Mesenchymal stem cell (in vitro differentiated cells and primary cell): Measurements from ENCODE around the gene C1orf116.

Experiments used
- DNase-seq: peaks from one replicate; pipeline ENCODE4 v3.0.0-alpha.2; 2013
- H2AFZ ChIP-seq: one replicate; pipeline ENCODE4 v1.6.1; 2013; ENCODE audit warnings: low read depth, mild to moderate bottlenecking, control low read depth, inconsistent platforms, low read length, moderate library complexity
- H2AK5ac ChIP-seq: 2 replicates; pipeline ENCODE4 v1.6.1; 2013; ENCODE audit warnings: low read length, moderate library complexity, mild to moderate bottlenecking, inconsistent platforms; ENCODE audit not compliant: severe bottlenecking
- H2BK120ac ChIP-seq: one replicate; pipeline ENCODE4 v1.6.1; 2013; ENCODE audit warnings: low read depth, mild to moderate bottlenecking, inconsistent platforms, low read length, moderate library complexity
- H2BK12ac ChIP-seq, 2 experiments: one replicate each; pipeline ENCODE4 v1.6.1; 2013; ENCODE audit warnings: inconsistent platforms in 2 of 2, low read length in 2 of 2, mild to moderate bottlenecking in 2 of 2, moderate library complexity in 2 of 2, control low read depth in 1 of 2
- H2BK15ac ChIP-seq: one replicate; pipeline ENCODE4 v1.6.1; 2013; ENCODE audit warnings: mild to moderate bottlenecking, low read depth, inconsistent platforms; ENCODE audit not compliant: poor library complexity, severe bottlenecking
- H2BK5ac ChIP-seq: 2 replicates; pipeline ENCODE4 v1.6.1; 2013; ENCODE audit warnings: low read depth, mild to moderate bottlenecking, low read length, control low read depth, inconsistent platforms; ENCODE audit not compliant: poor library complexity, severe bottlenecking
- H3K14ac ChIP-seq, 2 experiments: one replicate each; pipeline ENCODE4 v1.6.1; 2013; ENCODE audit warnings: inconsistent platforms in 2 of 2, low read length in 2 of 2, control low read depth in 1 of 2, mild to moderate bottlenecking in 1 of 2, moderate library complexity in 1 of 2
- H3K18ac ChIP-seq, 2 experiments: one replicate each; pipeline ENCODE4 v1.6.1; 2013; ENCODE audit warnings: inconsistent platforms in 2 of 2, low read length in 2 of 2, control low read depth in 1 of 2, low read depth in 1 of 2, mild to moderate bottlenecking in 1 of 2
- H3K23ac ChIP-seq, 2 experiments: one replicate each; pipeline ENCODE4 v1.6.1; 2013; ENCODE audit warnings: inconsistent platforms in 2 of 2, low read length in 2 of 2, mild to moderate bottlenecking in 2 of 2, moderate library complexity in 2 of 2, control low read depth in 1 of 2
- H3K27ac ChIP-seq: 2 replicates; pipeline ENCODE4 v1.5.1; 2013; ENCODE audit warnings: mild to moderate bottlenecking, moderate library complexity, low read length, control low read depth, inconsistent platforms; ENCODE audit not compliant: poor library complexity, severe bottlenecking
- H3K27me3 ChIP-seq, 2 experiments: 2 replicates each; pipeline versions ENCODE4 v1.6.1 to v1.7.0; 2013; ENCODE audit warnings: low read length in 2 of 2, mild to moderate bottlenecking in 2 of 2, moderate library complexity in 2 of 2, control low read depth in 1 of 2, inconsistent platforms in 1 of 2; ENCODE audit not compliant: control insufficient read depth in 1 of 2, insufficient read depth in 1 of 2
- H3K36me3 ChIP-seq, 2 experiments: 2 replicates each; pipeline versions ENCODE4 v1.6.1 to v1.7.0; 2013; ENCODE audit warnings: low read length in 2 of 2, control low read depth in 1 of 2, inconsistent platforms in 1 of 2, low read depth in 1 of 2, mild to moderate bottlenecking in 1 of 2; ENCODE audit not compliant: insufficient read depth in 2 of 2, control insufficient read depth in 1 of 2
- H3K4ac ChIP-seq, 2 experiments: one replicate each; pipeline ENCODE4 v1.6.1; 2013; ENCODE audit warnings: inconsistent platforms in 2 of 2, low read length in 2 of 2, mild to moderate bottlenecking in 2 of 2, moderate library complexity in 2 of 2, control low read depth in 1 of 2, low read depth in 1 of 2
- H3K4me1 ChIP-seq: 2 replicates; pipeline ENCODE4 v1.6.1; 2013; ENCODE audit warnings: low read depth, low read length, control low read depth; ENCODE audit not compliant: control insufficient read depth, insufficient read depth
- H3K4me2 ChIP-seq: 2 replicates; pipeline ENCODE4 v1.6.1; 2013; ENCODE audit warnings: low read length, mild to moderate bottlenecking, inconsistent platforms; ENCODE audit not compliant: poor library complexity, severe bottlenecking
- H3K4me3 ChIP-seq, 2 experiments: 2 replicates each; pipeline versions ENCODE4 v1.5.1 to v1.7.0; 2013; ENCODE audit warnings: low read length in 2 of 2, mild to moderate bottlenecking in 2 of 2, control low read depth in 1 of 2, low read depth in 1 of 2; ENCODE audit not compliant: insufficient read depth in 1 of 2
- H3K79me1 ChIP-seq: replicated peaks from 2 replicates; pipeline ENCODE4 v1.6.1; 2013; ENCODE audit warnings: mild to moderate bottlenecking, control low read depth, low read length, inconsistent platforms; ENCODE audit not compliant: poor library complexity, severe bottlenecking
- H3K9ac ChIP-seq: 2 replicates; pipeline ENCODE4 v1.7.0; 2013; ENCODE audit warnings: mild to moderate bottlenecking, low read length, moderate library complexity
- H3K9me3 ChIP-seq: 2 replicates; pipeline ENCODE4 v1.7.0; 2013; ENCODE audit warnings: mild to moderate bottlenecking, low read length; ENCODE audit not compliant: control insufficient read depth
- H4K8ac ChIP-seq: one replicate; pipeline ENCODE4 v1.6.1; 2013; ENCODE audit warnings: inconsistent platforms, mild to moderate bottlenecking, low read length, moderate library complexity
- H4K91ac ChIP-seq: one replicate; pipeline ENCODE4 v1.6.1; 2013; ENCODE audit warnings: mild to moderate bottlenecking, low read length, inconsistent platforms
- WGBS: methylation state at CpG from one replicate; pipeline ENCODE4 v1.1.7; 2013; ENCODE audit warnings: mixed read lengths; 5-methylcytosine and 5-hydroxymethylcytosine counted together

Gene C1orf116

DNA sequence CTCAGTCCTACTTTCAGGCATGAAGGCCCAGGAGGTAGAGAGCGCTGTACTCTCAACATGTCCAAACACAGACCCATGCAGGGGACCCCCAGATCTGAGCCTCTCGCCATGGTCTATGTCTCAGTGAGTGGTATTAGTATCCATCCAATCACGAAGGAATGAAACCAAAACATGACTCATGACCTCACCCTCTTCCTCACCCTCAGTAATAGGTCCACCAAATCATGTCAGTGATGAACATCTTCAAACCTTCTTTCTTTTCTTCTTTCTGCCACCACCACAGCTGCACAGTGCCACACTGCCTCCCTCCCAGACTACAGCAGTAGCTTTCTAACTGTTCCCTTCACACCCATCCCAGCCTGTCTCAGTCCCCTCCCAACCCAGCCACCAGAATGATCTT is 16.8 kb downstream of the C1orf116 start:
- H3K4me2 ChIP-seq: no peak overlapping the region
- peaks cover 1% of the 10 kb centered on the region for H3K4me1 ChIP-seq
- no peak overlapping the region for H3K4ac ChIP-seq
- H3K18ac ChIP-seq: no peak overlapping the region
- H4K8ac ChIP-seq: no peak overlapping the region
- no peak overlapping the region for H2BK15ac ChIP-seq
- H3K27me3 ChIP-seq: peaks cover 0 to 12% of the 10 kb centered on the region in 2 experiments
- H2AK5ac ChIP-seq: no peak overlapping the region
- H3K79me1 ChIP-seq: no peaks in the 10 kb centered on the region
- H3K23ac ChIP-seq: no peak overlapping the region
- H3K4me3 ChIP-seq: no peak overlapping the region
- H3K9me3 ChIP-seq: no peaks in the 10 kb centered on the region
- H2BK5ac ChIP-seq: no peak overlapping the region
- no peak overlapping the region for H2BK120ac ChIP-seq
- H3K36me3 ChIP-seq: no peaks in the 10 kb centered on the region
- no peak for DNase-seq
- H3K27ac ChIP-seq: no peak overlapping the region
- H4K91ac ChIP-seq: no peak overlapping the region
- no peak overlapping the region for H2AFZ ChIP-seq
- no peak overlapping the region for H3K9ac ChIP-seq
- H3K14ac ChIP-seq: no peak overlapping the region
- H2BK12ac ChIP-seq: no peak overlapping the region
- 85% methylated on average over 3 of the region's 3 CpGs for WGBS

DNA sequence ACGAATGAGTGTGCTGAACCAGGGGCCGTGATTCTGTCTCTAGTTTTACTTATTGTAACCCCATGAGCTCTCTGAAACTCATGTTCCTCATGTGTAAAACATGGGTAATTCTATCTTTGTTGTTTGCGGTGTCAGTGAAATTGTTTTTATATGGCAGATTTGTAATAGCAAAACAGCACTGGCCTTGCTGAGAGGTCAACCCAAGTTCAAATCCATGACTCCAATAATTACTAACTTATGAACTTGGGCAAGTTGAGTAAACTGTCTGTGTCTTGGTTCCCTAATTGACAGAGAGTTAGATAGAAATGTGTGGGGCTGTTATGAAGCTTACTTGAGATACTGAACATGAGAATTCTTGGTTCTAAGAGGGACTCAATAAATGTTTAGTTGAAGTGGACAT is 17.8 kb downstream of the C1orf116 start:
- Histone ChIP-seq H2AFZ (no peak overlapping the region), H3K14ac (no peak overlapping the region), H2BK15ac (no peak overlapping the region), H3K9ac (no peak overlapping the region), H3K36me3 (no peaks in the 10 kb centered on the region), H3K4me1 (peaks cover 1% of the 10 kb centered on the region), H3K27ac (no peak overlapping the region), H3K79me1 (no peaks in the 10 kb centered on the region), H3K18ac (no peak overlapping the region), H4K8ac (no peak overlapping the region), H3K4me2 (no peak overlapping the region), H2BK5ac (no peak overlapping the region), H4K91ac (no peak overlapping the region), H3K27me3 (peaks cover 0 to 12% of the 10 kb centered on the region in 2 experiments), H3K9me3 (no peaks in the 10 kb centered on the region), H2BK120ac (no peak overlapping the region), H3K4ac (no peak overlapping the region), H3K4me3 (no peak overlapping the region), H2AK5ac (no peak overlapping the region), H3K23ac (no peak overlapping the region), H2BK12ac (no peak overlapping the region)
- no peak for DNase-seq
- 87% methylated on average over 3 of the region's 3 CpGs for WGBS

DNA sequence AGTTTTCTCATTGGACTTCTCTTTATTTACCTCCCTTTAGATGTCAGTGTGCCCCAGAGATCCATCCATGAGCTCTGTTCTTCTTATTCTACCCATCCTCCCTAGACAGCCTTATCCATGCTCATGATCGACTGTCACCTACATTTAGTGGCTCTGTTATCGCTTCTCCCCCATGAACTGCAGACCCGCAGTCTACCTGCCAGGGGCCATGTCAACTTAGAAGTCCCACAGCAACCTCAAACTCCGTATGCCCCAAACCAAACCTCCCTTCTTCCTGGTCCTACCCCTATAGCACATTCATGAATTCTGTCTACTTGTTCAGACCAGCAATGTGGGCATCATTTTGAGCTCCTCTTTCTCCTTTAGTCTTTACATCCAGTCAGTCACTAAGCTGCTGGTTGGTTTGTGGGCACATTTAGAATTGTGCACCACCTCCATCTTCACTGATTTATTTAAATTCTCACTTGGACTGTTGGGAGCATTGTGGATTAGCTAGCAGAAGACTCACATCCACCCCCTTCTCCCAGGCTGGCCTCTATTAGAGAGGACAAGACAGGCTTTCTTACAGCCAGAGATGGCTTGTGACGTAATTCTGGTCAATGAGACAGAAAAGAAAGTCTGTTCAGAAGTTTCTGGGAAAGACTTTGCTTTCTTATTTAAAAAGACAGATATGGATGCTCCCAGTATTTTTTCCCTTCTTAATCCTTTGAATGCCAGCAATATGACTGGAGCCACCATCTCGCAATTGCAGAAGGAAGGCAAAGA is 19.1 kb downstream of the C1orf116 start:
- Histone ChIP-seq H2BK12ac (no peak overlapping the region), H3K4me2 (no peak overlapping the region), H3K18ac (no peak overlapping the region), H3K14ac (no peak overlapping the region), H3K9me3 (no peaks in the 10 kb centered on the region), H3K27me3 (peaks cover 0 to 16% of the 10 kb centered on the region in 2 experiments), H2AK5ac (no peak overlapping the region), H4K8ac (no peak overlapping the region), H2BK5ac (no peak overlapping the region), H2BK15ac (no peak overlapping the region), H3K27ac (no peak overlapping the region), H2AFZ (no peak overlapping the region), H3K9ac (no peak overlapping the region), H4K91ac (no peak overlapping the region), H2BK120ac (no peak overlapping the region), H3K79me1 (no peaks in the 10 kb centered on the region), H3K23ac (no peak overlapping the region), H3K4me1 (peaks cover 1% of the 10 kb centered on the region), H3K4ac (no peak overlapping the region), H3K4me3 (no peak overlapping the region), H3K36me3 (no peaks in the 10 kb centered on the region)
- WGBS: 93% methylated on average over 6 of the region's 6 CpGs
- DNase-seq: no peak

GRCh38 chr1:207010726-207011125 is 21.8 kb downstream of the C1orf116 start:
- peaks cover 0 to 17% of the 10 kb centered on the region in 2 experiments for H3K27me3 ChIP-seq
- no peak overlapping the region for H3K4ac ChIP-seq
- no peak overlapping the region for H4K91ac ChIP-seq
- H3K9ac ChIP-seq: no peak overlapping the region
- no peak overlapping the region for H3K23ac ChIP-seq
- no peaks in the 10 kb centered on the region for H3K79me1 ChIP-seq
- no peak overlapping the region for H2BK12ac ChIP-seq
- peaks cover 11% of the 10 kb centered on the region for H3K4me1 ChIP-seq
- H3K4me3 ChIP-seq: no peak overlapping the region
- H2AFZ ChIP-seq: no peak overlapping the region
- H3K9me3 ChIP-seq: no peaks in the 10 kb centered on the region
- no peak overlapping the region for H3K4me2 ChIP-seq
- no peaks in the 10 kb centered on the region for H3K36me3 ChIP-seq
- no peak overlapping the region for H4K8ac ChIP-seq
- DNase-seq: no peak
- 93% methylated on average over 2 of the region's 2 CpGs for WGBS
- no peak overlapping the region for H3K27ac ChIP-seq
- no peak overlapping the region for H2AK5ac ChIP-seq
- no peak overlapping the region for H2BK15ac ChIP-seq
- H2BK5ac ChIP-seq: no peak overlapping the region
- H2BK120ac ChIP-seq: no peak overlapping the region
- no peak overlapping the region for H3K18ac ChIP-seq
- no peak overlapping the region for H3K14ac ChIP-seq
